Measurements from ENCODE around the gene PRKN.

GRCh38 chr6:162526960-162527359, 200.6 kb downstream of the PRKN start:
- TF ChIP-seq EZH2 (IDR thresholded peaks at IDR 0.05; ENCODE audit: insufficient read depth, poor library complexity, severe bottlenecking) (no peak), EZH2phosphoT487 (IDR thresholded peaks at IDR 0.05; ENCODE audit: insufficient read depth, low read depth) (no peak)
